Fibroblast of villous mesenchyme (primary cell): ENCODE results near the gene ZFP62. TPM values are rescaled to one million over a fixed set of nuclear protein-coding genes. Genes with fewer than 3 reads are reported as not detected.
"Not testable (repeated sequence)": the region's sequence is repeated elsewhere in the genome, so short reads cannot be mapped to it uniquely, and the experiment has no call there.

ENCODE experiments used
- DNase-seq: peaks from one replicate; pipeline ENCODE4 v3.0.0-alpha.2; 2010; ENCODE audit warnings: low read depth
- H3K4me3 ChIP-seq: 2 replicates; pipeline ENCODE4 v1.5.1; 2011; ENCODE audit warnings: low read depth, mild to moderate bottlenecking, low read length
- CTCF ChIP-seq: IDR thresholded peaks from 2 replicates; pipeline ENCODE4 v1.5.1; 2012; ENCODE audit warnings: low read depth, mild to moderate bottlenecking, low read length; ENCODE audit not compliant: insufficient read depth
- total RNA-seq: library from RNA; depleted of rRNA; stranded (reverse); fragments of >200 nt; gene quantifications from 2 replicates; pipeline ENCODE4 v1.2.3, GENCODE V29; 2012

The ZFP62 gene
- total RNA-seq, 1 donor: 12.5 TPM

DNA sequence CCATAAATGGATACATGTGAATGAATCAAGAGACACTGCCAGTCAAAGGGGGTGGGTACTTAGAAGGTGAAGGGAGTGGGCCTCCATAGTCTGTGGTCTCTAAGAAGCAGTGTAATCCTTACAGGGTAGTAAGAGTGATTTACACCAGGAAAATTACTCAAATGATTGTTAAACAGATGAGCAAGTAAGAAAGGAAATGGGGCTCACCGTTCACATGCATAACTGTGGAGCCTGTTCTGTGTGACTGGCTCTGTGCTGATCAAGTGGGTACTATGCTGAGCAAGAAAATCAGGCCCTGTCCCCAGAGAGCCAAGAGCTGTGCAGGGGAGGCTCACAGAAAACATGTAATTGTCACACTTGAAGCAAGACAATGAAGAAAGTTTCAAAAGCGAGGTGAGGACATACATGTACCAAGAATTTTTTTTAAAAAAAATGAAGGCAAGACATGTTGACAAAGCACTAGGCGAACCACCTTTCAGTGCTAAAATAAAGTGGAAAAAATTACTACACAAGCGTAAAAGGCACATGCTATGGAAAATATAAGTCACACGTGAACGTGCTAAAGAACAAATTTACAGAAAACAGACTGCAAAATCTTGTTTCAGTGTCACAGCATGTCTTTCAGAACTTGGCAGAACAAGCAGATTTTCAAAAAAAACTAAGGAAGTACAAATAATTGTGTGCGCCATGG, 40.4 kb upstream of the ZFP62 start:
- no peak for DNase-seq
- no peak overlapping the region for H3K4me3 ChIP-seq
- TF ChIP-seq CTCF: no peak

DNA sequence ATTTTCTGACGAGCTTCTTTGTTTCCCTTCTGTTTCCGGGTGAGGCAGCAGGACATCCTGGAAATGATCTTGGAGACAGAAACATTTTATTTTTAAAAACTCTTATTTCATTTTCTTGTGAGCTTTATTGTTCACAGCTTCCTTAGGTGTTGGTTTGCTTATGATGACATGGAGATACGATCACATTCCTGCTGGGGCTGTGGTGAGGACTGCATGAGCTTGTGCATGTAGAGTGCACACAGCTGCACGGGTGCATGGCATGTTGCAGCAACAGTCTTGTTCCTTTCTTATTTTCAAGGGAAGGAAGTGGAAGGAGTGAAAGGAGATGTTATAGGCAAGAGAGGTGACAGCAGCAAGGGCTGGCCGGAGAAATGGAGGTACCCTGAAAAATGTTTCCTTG, 39.1 kb upstream of the ZFP62 start:
- no peak for TF ChIP-seq CTCF
- no peak for DNase-seq
- H3K4me3 ChIP-seq: no peak overlapping the region

GRCh38 chr5:180898621-180899246, 37.7 kb upstream of the ZFP62 start, which contains the start of gene BTNL8:
TSS of gene BTNL8 (plus strand) at chr5:180899159. CDS start at chr5:180899311, 152 bp downstream.
- no peak for TF ChIP-seq CTCF
- DNase-seq: no peak
- no peak within 1 kb of the TSS for H3K4me3 ChIP-seq

GRCh38 chr5:180895330-180895729, 34.3 kb upstream of the ZFP62 start:
- H3K4me3 ChIP-seq, DNase-seq: not testable (repeated sequence)

DNA sequence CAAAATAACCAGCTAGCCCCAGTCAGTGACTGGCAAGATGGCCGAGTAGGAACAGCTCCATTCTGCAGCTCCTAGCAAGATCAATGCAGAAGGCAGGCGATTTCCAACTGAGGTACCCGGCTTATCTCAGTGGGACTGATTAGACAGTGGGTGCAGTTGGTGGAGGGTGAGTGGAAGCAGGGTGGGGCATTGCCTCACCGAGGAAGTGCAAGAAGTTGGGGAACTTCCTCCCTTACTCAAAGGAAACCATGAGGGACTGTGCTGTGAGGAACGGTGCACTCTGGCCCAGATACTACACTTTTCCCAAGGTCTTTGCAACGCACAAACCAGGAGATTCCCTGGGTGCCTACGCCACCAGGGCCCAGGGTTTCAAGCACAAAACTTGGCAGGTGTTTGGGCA, 28.3 kb upstream of the ZFP62 start:
- no peak for TF ChIP-seq CTCF
- DNase-seq: no peak
- no peak overlapping the region for H3K4me3 ChIP-seq

- not testable (repeated sequence) for DNase-seq, H3K4me3 ChIP-seq
These were observed 24.9 kb upstream of the ZFP62 start for GRCh38 chr5:180885845-180886529.

DNA sequence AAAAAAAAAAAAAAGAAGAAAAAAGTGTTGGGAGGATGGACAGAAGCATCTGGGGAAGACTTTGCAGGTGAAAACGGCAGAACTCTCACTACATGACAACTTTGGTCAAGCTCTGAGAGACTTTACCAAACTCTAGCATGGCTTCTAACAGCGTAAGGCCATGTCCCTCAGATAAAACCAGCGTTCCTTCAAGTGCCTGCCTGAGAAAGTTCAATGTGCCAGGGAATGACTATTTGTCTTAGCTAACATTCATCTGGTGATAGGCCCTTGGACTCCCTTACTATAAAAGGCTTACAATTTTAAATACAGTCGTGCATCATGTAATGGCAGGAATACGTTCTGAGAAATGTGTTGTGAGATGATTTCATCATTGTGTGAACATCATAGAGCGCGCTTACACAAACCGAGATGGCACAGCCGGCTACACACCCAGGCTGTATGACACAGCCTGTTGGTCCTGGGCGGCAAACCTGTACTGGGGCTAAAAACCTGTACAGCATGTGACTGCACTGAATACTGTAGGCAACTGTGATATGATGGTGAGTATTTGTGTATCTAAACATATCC, 14.9 kb upstream of the ZFP62 start:
- no peak for DNase-seq
- no peak for TF ChIP-seq CTCF
- H3K4me3 ChIP-seq: no peak overlapping the region
